Stomach (tissue), 9 donors: ENCODE measurements around the gene TARBP1. TPM values are rescaled to one million over a fixed set of nuclear protein-coding genes. Genes with fewer than 3 reads are reported as not detected.
A peak's percentile ranks its signal among the peaks of the same experiment; 100 is the strongest.

Experiments used
- DNase-seq, 2 donors: peaks; one replicate each; pipeline versions ENCODE4 v3.0.0 to v3.0.0-alpha.2; 2013 to 2019
- H3K27ac ChIP-seq, 5 donors: fragments of 200-600 bp in 4 of 5; sonication (generic) in 4 of 5; one replicate each; pipeline ENCODE4 v1.5.1; 2013 to 2019; ENCODE audit warnings: mild to moderate bottlenecking in 1 of 5, moderate library complexity in 1 of 5
- H3K27me3 ChIP-seq, 3 donors: fragments of 200-600 bp; sonication (generic); one replicate each; pipeline ENCODE4 v1.5.1; 2017 to 2019; ENCODE audit warnings: mixed run types in 1 of 3
- H3K36me3 ChIP-seq, 4 donors: fragments of 200-600 bp; sonication (generic); 1 replicate in 3 of 4; 2 replicates in 1 of 4; pipeline ENCODE4 v1.5.1; 2016 to 2019
- H3K4me1 ChIP-seq, 4 donors: fragments of 200-600 bp; sonication (generic); one replicate each; pipeline ENCODE4 v1.5.1; 2016 to 2019
- H3K4me3 ChIP-seq, 4 donors: fragments of 200-600 bp; sonication (generic) in 3 of 4; one replicate each; pipeline ENCODE4 v1.5.1; 2016 to 2019; ENCODE audit warnings: mild to moderate bottlenecking in 1 of 4
- H3K9me3 ChIP-seq, 4 donors: fragments of 200-600 bp; sonication (generic); one replicate each; pipeline ENCODE4 v1.5.1; 2016 to 2019
- EP300 ChIP-seq: sonication (generic); formaldehyde crosslinking; IDR thresholded peaks from one replicate; pipeline ENCODE4 v1.6.1; 2017; ENCODE audit warnings: antibody characterized with exemption
- POLR2A ChIP-seq, 4 donors: fragments of 450-650 bp; IDR thresholded peaks; one replicate each; pipeline ENCODE4 v1.6.1; 2016; ENCODE audit warnings: antibody characterized with exemption in 4 of 4, control low read depth in 2 of 4, mild to moderate bottlenecking in 1 of 4, moderate library complexity in 1 of 4
- POLR2AphosphoS5 ChIP-seq, 3 donors: sonication (generic); formaldehyde crosslinking; IDR thresholded peaks; one replicate each; pipeline ENCODE4 v1.6.1; 2016; ENCODE audit warnings: antibody characterized with exemption in 3 of 3
- WGBS, 5 donors: extraction: QIAGEN DNeasy Blood & Tissue Kit in 3 of 5; methylation state at CpG; one replicate each; pipeline versions ENCODE4 v1.1.5 to v1.1.7; 2013 to 2018; 5-methylcytosine and 5-hydroxymethylcytosine counted together
- intact Hi-C: fragments of 100-400 bp; cut with DNase I; formaldehyde crosslinking; loops from one replicate; pipeline ENCODE4 v1.15.1; 2023; ENCODE audit warnings: low total_unique reads
- polyA plus RNA-seq, 3 donors: library from polyadenylated mRNA; stranded (reverse); fragments of 200-250 nt; gene quantifications; one replicate each; pipeline ENCODE4 v1.2.3, GENCODE V29; 2013
- total RNA-seq, 5 donors: library from RNA; depleted of rRNA; stranded (reverse); fragments of >200 nt; gene quantifications; one replicate each; pipeline versions ENCODE4 v1.1.0 to v1.2.3, GENCODE V29; 2014 to 2016
- TF ChIP-seq, protein P1 (sequence below), 7 experiments: fragments of 450-650 bp in 4 of 7; fragments of 200-600 bp in 3 of 7; sonication (generic) in 3 of 7; IDR thresholded peaks; one replicate each; pipeline ENCODE4 v1.5.1; 2016 to 2019; ENCODE audit warnings: antibody characterized with exemption in 7 of 7, control low read depth in 2 of 7, mild to moderate bottlenecking in 1 of 7
- donor health status: healthy with polysubstance abuse.
- donor health status: Bipolar disorder and iron deficiency.
- donor health status: healthy.

Gene TARBP1
- total and polyA plus RNA-seq, 8 donors = 5.7 to 63.2 (median 30.3) TPM

DNA sequence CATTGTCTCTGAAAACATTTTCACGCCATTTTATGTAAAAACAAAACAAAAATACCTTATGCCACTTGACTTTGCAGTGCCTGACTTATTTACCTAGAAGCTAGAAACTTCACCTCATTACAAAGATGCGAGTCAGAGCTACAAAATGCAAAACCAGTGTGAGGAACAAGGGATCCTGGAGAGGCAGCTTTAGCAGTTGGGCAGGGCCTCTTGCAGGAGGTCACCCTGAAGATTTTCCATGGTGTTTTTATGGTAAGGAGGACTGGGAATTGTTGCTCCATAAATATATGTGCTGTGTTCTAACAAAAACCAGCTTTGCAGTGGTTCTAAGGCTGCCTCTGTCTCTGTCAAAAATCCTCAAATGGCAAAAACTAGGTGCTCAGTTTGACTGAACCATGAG is 36.4 kb upstream of the TARBP1 start:
- H3K27ac ChIP-seq = peak overlapping the region in 1 of 5 donors; percentile 23
- no peaks in the 10 kb centered on the region for H3K36me3 ChIP-seq
- H3K4me1 ChIP-seq = peaks cover 0 to 31% (median 5%) of the 10 kb centered on the region in 4 donors
- intact Hi-C loops = no loop called here
- DNase-seq = no peak
- TF ChIP-seq POLR2AphosphoS5 (IDR thresholded peaks at IDR 0.05) (no peak), EP300 (no peak), POLR2A (IDR thresholded peaks at IDR 0.05) (no peak)
- TF ChIP-seq, protein P1, sequence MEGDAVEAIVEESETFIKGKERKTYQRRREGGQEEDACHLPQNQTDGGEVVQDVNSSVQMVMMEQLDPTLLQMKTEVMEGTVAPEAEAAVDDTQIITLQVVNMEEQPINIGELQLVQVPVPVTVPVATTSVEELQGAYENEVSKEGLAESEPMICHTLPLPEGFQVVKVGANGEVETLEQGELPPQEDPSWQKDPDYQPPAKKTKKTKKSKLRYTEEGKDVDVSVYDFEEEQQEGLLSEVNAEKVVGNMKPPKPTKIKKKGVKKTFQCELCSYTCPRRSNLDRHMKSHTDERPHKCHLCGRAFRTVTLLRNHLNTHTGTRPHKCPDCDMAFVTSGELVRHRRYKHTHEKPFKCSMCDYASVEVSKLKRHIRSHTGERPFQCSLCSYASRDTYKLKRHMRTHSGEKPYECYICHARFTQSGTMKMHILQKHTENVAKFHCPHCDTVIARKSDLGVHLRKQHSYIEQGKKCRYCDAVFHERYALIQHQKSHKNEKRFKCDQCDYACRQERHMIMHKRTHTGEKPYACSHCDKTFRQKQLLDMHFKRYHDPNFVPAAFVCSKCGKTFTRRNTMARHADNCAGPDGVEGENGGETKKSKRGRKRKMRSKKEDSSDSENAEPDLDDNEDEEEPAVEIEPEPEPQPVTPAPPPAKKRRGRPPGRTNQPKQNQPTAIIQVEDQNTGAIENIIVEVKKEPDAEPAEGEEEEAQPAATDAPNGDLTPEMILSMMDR (IDR thresholded peaks at IDR 0.05) = no peak
- WGBS, 5 donors = 72 to 87% (median 80%) methylated on average over 2 of the region's 2 CpGs
- no peaks in the 10 kb centered on the region for H3K9me3 ChIP-seq
- H3K27me3 ChIP-seq = no peaks in the 10 kb centered on the region
- no peak overlapping the region for H3K4me3 ChIP-seq

- Histone ChIP-seq H3K4me1 (peaks cover 0 to 29% (median 11%) of the 10 kb centered on the region in 4 donors), H3K4me3 (no peak overlapping the region), H3K9me3 (no peaks in the 10 kb centered on the region), H3K36me3 (no peaks in the 10 kb centered on the region), H3K27ac (no peak overlapping the region), H3K27me3 (no peaks in the 10 kb centered on the region)
- DNase-seq = no peak
- intact Hi-C loops = no loop called here
- 17 to 48% (median 27%) methylated on average over 5 of the region's 5 CpGs for WGBS, 5 donors
- TF ChIP-seq POLR2AphosphoS5 (IDR thresholded peaks at IDR 0.05) (no peak), EP300 (no peak), POLR2A (IDR thresholded peaks at IDR 0.05) (no peak)
Observed at GRCh38 chr1:234512451-234512861, 33.5 kb upstream of the TARBP1 start.

DNA sequence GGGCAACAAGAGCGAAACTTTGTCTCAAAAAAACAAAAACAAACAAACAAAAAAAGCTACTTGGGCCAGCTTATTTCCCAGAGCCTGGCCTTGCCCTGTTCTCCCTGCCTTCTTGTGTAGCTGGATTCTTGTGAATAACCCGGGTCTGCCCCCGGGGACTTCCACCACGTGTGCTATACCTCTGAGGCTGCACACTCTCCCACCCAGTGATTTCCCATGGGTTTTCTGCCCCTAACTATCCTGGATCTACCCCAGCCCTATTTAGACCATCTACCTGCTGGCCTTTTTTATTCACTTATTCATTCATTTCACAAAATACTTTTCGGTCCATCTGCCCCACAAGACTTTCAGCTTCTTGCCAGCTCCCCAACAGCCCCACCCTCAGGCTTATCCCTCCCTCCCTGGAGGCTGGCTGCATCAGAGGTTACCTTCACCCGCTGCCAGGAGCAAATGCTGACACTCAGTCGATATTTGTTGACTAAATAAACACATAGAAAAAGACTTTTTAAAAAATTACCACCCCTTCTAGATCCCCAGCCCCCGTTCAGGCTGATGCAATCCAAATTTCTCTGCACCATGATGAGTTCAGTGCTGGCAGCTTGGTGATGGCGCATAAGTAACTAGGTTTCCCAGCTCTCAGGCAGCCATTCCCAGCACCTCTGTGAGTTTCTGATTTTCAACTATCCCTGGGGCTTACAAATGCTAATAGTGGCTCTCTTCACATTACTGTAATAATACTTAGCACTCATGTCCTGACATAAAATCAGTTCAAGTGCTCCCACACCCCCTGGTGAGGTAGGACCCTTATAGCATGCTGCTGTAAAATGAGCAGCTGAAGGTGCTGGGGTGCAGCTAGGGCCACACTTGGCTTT is 30.7 kb upstream of the TARBP1 start:
- intact Hi-C loops = loop anchor here (10.0 kb wide), 1 partner anchor 85 kb away; no protein-coding TSS in a partner anchor
- no peaks in the 10 kb centered on the region for H3K36me3 ChIP-seq
- H3K4me3 ChIP-seq = no peak overlapping the region
- H3K4me1 ChIP-seq = peaks cover 0 to 17% (median 6%) of the 10 kb centered on the region in 4 donors
- H3K9me3 ChIP-seq = no peaks in the 10 kb centered on the region
- TF ChIP-seq EP300 (no peak), POLR2AphosphoS5 (IDR thresholded peaks at IDR 0.05) (no peak), POLR2A (IDR thresholded peaks at IDR 0.05) (no peak)
- TF ChIP-seq, protein P1 (IDR thresholded peaks at IDR 0.05) = no peak
- H3K27ac ChIP-seq = no peak overlapping the region
- 32 to 44% (median 42%) methylated on average over 9 of the region's 9 CpGs for WGBS, 5 donors
- no peak for DNase-seq
- no peaks in the 10 kb centered on the region for H3K27me3 ChIP-seq

GRCh38 chr1:234507626-234508387 is 28.8 kb upstream of the TARBP1 start:
- 90 to 97% (median 93%) methylated on average over 11 of the region's 11 CpGs for WGBS, 5 donors
- no peaks in the 10 kb centered on the region for H3K9me3 ChIP-seq
- intact Hi-C loops = loop anchor here (10.0 kb wide), 1 partner anchor 87 kb away; no protein-coding TSS in a partner anchor

More at GRCh38 chr1:234507626-234508387, 28.8 kb upstream of the TARBP1 start:
- DNase-seq = no peak
- Histone ChIP-seq H3K4me1 (peaks cover 0 to 20% (median 6%) of the 10 kb centered on the region in 4 donors), H3K4me3 (no peak overlapping the region), H3K36me3 (no peaks in the 10 kb centered on the region), H3K27ac (no peak overlapping the region), H3K27me3 (no peaks in the 10 kb centered on the region)
- no peak for TF ChIP-seq POLR2A (IDR thresholded peaks at IDR 0.05)
- TF ChIP-seq, protein P1 (IDR thresholded peaks at IDR 0.05) = no peak
- TF ChIP-seq EP300 = no peak
- no peak for TF ChIP-seq POLR2AphosphoS5 (IDR thresholded peaks at IDR 0.05)
